ENCODE measurements around the gene RNASEH2C.

RNASEH2C gene

DNA sequence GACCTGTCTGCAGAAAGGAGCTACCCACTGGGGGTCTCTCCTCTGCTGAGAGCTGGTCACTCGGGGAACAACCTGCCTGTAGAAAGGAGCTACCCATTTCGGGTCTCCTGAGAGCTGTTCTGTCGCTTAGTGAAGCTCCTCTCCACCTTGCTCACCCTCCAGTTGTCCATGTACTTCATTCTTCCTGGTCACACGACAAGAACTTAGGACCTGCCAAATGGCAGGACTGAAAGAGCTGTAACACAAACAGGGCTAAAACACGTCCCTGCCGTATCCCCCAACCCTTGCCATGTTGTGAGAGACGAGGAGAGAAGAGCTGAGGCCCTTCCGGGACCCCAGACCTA is 24.1 kb upstream of the RNASEH2C start:
- CTCF ChIA-PET, result interaction anchor here (0.8 to 1.7 kb wide), 4 partner anchors 33 to 277 kb away, joined by 3 to 6 read pairs (median 4); partner anchors contain the start of gene AP5B1
- TF ChIP-seq, protein P1, sequence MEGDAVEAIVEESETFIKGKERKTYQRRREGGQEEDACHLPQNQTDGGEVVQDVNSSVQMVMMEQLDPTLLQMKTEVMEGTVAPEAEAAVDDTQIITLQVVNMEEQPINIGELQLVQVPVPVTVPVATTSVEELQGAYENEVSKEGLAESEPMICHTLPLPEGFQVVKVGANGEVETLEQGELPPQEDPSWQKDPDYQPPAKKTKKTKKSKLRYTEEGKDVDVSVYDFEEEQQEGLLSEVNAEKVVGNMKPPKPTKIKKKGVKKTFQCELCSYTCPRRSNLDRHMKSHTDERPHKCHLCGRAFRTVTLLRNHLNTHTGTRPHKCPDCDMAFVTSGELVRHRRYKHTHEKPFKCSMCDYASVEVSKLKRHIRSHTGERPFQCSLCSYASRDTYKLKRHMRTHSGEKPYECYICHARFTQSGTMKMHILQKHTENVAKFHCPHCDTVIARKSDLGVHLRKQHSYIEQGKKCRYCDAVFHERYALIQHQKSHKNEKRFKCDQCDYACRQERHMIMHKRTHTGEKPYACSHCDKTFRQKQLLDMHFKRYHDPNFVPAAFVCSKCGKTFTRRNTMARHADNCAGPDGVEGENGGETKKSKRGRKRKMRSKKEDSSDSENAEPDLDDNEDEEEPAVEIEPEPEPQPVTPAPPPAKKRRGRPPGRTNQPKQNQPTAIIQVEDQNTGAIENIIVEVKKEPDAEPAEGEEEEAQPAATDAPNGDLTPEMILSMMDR (IDR thresholded peaks at IDR 0.05; ENCODE audit: control extremely low read depth, extremely low read depth, low read depth, missing control alignments), result no peak
- DNase-seq (ENCODE audit: extremely low spot score), result no peak
- POLR2A ChIA-PET, result no interaction called here

DNA sequence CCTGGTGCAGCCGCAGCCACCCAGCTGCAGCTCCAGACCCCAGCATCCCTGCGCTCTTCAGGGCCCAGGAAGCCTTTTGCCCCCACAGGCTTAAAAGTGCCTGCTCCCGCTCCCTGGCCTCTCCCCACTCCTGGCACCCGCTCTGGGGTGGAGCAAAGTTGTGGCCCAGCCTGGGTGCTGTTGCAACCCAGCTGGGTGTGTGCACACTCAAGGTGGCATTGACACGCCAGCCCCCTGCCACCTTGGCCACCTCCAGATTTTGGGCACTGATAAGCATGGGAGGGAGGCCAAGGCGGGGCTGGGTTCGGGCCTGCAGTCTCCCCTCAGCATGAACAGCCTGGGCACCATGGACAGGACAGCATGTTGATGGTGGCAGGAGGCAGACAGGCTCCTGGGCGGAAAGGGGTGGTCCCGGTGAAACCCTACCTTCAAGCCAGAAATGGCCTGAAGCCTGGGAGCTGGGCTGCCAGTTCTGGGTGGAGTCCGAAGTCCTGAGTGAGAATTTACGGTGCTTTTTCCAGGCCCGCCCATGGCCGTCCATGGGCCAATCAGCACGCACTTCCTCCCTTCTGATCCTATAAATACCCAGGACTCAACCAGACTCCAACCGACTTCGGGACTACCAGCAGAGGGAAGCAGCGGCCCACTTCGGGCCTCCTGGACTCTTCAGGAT is 23.6 kb upstream of the RNASEH2C start:
- CTCF ChIA-PET, result interaction anchor here (0.8 to 1.7 kb wide), 4 partner anchors 33 to 278 kb away, joined by 3 to 6 read pairs (median 4); partner anchors contain the start of gene AP5B1
- TF ChIP-seq, protein P1 (IDR thresholded peaks at IDR 0.05; ENCODE audit: control extremely low read depth, extremely low read depth, low read depth, missing control alignments), result no peak
- POLR2A ChIA-PET, result no interaction called here
- no peak for DNase-seq (ENCODE audit: extremely low spot score)

DNA sequence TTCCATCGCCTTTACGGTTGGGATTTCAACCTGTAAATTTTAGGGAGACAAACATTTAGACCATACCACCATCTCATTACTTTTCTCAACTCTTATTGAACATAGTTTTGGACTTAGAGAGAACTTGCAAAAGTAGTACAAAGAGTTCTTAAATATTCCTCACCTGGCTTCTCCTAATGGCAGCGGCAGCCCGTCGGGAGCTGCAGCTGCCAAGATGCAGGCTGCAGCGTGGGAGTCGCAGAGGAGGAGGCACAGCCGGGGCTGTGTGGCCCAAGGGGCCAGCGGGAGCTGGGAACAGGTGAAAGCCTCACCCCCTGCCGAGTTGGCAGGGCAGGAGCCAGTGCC is 23.1 kb upstream of the RNASEH2C start:
- POLR2A ChIA-PET, result no interaction called here
- CTCF ChIA-PET, result interaction anchor here (1.5 kb wide), 1 partner anchor 278 kb away, joined by 6 read pairs; no protein-coding TSS in a partner anchor
- DNase-seq (ENCODE audit: extremely low spot score), result no peak
- TF ChIP-seq, protein P1 (IDR thresholded peaks at IDR 0.05; ENCODE audit: control extremely low read depth, extremely low read depth, low read depth, missing control alignments), result no peak

DNA sequence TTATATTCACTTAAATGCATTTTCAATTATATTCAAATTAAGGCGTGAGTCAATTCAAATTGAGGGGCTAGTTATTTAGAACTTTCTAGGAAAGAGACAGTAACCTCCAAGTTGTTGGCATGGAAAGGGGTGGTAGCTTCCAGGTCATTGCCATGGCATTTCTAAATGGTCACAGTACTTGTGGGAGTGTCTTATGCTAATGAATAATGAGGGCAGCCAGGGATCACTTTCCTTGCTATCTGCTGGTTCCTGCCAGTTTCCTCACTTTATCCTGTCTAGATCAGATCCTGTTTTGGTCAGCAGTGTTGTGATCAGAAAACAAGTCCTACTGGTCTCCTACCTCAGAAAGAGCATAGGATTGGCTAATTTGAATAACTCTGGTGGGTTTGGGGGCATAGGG is 21.8 kb upstream of the RNASEH2C start:
- DNase-seq (ENCODE audit: extremely low spot score), result no peak
- CTCF ChIA-PET, result no interaction called here
- POLR2A ChIA-PET, result no interaction called here
- TF ChIP-seq, protein P1 (IDR thresholded peaks at IDR 0.05; ENCODE audit: control extremely low read depth, extremely low read depth, low read depth, missing control alignments), result no peak

DNA sequence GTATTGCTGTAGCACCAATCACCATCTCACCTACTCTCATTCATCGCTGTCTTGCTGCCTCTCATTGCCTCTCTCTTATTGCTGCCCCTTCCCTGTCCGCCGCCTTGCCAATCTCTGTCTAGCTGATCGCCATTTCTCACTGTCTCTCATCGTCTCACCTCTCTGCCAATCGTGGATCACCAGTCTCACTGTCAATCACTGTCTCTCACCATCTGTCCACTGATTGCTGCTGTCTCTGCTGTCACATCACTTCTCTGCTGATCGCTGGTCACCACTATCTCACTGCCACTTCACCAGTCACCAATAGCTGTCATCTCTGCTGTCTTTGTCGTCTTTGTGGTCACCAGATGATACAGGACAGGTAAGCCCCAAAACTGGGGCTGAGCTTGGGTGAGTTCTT is 20.6 kb upstream of the RNASEH2C start:
- TF ChIP-seq, protein P1 (IDR thresholded peaks at IDR 0.05; ENCODE audit: control extremely low read depth, extremely low read depth, low read depth, missing control alignments), result no peak
- DNase-seq (ENCODE audit: extremely low spot score), result no peak
- CTCF ChIA-PET, result interaction anchor here (1.1 to 1.7 kb wide), 3 partner anchors 11 to 39 kb away, joined by 3 to 8 read pairs (median 3); partner anchors contain the start of gene AP5B1
- POLR2A ChIA-PET, result no interaction called here

DNA sequence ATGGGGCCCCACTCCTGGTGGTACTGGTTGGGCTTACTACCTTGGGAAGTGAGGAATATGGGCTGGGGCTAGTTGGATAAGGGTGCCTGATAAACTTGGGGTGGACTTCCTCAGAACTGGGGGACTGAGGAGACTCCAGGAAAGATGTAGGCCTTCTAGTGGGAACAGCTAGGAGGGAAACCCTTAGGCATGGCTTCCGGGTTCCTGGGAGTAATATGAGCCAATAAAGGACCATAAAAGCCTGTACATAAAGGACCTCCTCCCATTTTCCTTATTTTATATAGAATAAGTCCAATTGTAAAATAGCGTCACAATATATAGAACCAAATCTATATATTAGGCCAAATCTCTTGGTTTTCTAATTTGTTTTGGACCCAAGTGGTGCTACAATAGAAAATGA is 18.4 kb upstream of the RNASEH2C start:
- DNase-seq (ENCODE audit: extremely low spot score), result no peak

More for the DNA sequence above, 18.4 kb upstream of the RNASEH2C start:
- ChIA-PET POLR2A (no interaction called here), CTCF (no interaction called here)
- TF ChIP-seq, protein P1 (IDR thresholded peaks at IDR 0.05; ENCODE audit: control extremely low read depth, extremely low read depth, low read depth, missing control alignments), result no peak

All from GM10248 (cell line).